WTC11 (cell line): ENCODE results near the gene ASB1.

Source experiments
- AFF4 ChIP-seq: sonication (generic); formaldehyde crosslinking; IDR thresholded peaks from 2 replicates; pipeline ENCODE4 v1.8.1; 2023; ENCODE audit warnings: mild to moderate bottlenecking, missing genetic modification reagents, borderline replicate concordance
- JUN ChIP-seq: sonication (generic); formaldehyde crosslinking; IDR thresholded peaks from 2 replicates; pipeline ENCODE4 v1.8.0; 2023; ENCODE audit warnings: mild to moderate bottlenecking, missing genetic modification reagents
- PRDM15 ChIP-seq: sonication (generic); formaldehyde crosslinking; IDR thresholded peaks from 2 replicates; pipeline ENCODE4 v1.8.0; 2022; ENCODE audit warnings: missing genetic modification reagents
- RORB ChIP-seq: fragments of 250-450 bp; sonication (Bioruptor Pico); IDR thresholded peaks from 2 replicates; pipeline ENCODE4 v1.9.0; 2021; ENCODE audit warnings: mild to moderate bottlenecking
- SMAD3 ChIP-seq: sonication (generic); formaldehyde crosslinking; IDR thresholded peaks from 2 replicates; pipeline ENCODE4 v1.8.0; 2022; ENCODE audit warnings: missing genetic modification reagents, mild to moderate bottlenecking, borderline replicate concordance
- SP1 ChIP-seq: sonication (generic); formaldehyde crosslinking; conservative IDR thresholded peaks from 2 replicates; pipeline ENCODE4 v1.8.1; 2022; ENCODE audit warnings: missing genetic modification reagents
- ZNF121 ChIP-seq: sonication (generic); formaldehyde crosslinking; IDR thresholded peaks from 2 replicates; pipeline ENCODE4 v1.8.0; 2023; ENCODE audit warnings: missing genetic modification reagents
- ZNF396 ChIP-seq: fragments of 250-450 bp; sonication (Bioruptor Pico); IDR thresholded peaks from 2 replicates; pipeline ENCODE4 v1.8.0; 2021; ENCODE audit warnings: mild to moderate bottlenecking, moderate library complexity, borderline replicate concordance
- TF ChIP-seq, protein P1 (sequence below): fragments of 200-600 bp; IDR thresholded peaks from 2 replicates; pipeline ENCODE4 v1.8.0; 2022; ENCODE audit warnings: antibody characterized with exemption
- TF ChIP-seq, protein P2 (sequence below): sonication (generic); formaldehyde crosslinking; IDR thresholded peaks from 2 replicates; pipeline ENCODE4 v1.8.0; 2022; ENCODE audit warnings: mild to moderate bottlenecking, missing genetic modification reagents
- TF ChIP-seq, protein P3 (sequence below): sonication (generic); formaldehyde crosslinking; IDR thresholded peaks from 2 replicates; pipeline ENCODE4 v1.8.0; 2023; ENCODE audit warnings: missing genetic modification reagents

- TF ChIP-seq, protein P1, sequence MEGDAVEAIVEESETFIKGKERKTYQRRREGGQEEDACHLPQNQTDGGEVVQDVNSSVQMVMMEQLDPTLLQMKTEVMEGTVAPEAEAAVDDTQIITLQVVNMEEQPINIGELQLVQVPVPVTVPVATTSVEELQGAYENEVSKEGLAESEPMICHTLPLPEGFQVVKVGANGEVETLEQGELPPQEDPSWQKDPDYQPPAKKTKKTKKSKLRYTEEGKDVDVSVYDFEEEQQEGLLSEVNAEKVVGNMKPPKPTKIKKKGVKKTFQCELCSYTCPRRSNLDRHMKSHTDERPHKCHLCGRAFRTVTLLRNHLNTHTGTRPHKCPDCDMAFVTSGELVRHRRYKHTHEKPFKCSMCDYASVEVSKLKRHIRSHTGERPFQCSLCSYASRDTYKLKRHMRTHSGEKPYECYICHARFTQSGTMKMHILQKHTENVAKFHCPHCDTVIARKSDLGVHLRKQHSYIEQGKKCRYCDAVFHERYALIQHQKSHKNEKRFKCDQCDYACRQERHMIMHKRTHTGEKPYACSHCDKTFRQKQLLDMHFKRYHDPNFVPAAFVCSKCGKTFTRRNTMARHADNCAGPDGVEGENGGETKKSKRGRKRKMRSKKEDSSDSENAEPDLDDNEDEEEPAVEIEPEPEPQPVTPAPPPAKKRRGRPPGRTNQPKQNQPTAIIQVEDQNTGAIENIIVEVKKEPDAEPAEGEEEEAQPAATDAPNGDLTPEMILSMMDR: no peak
- TF ChIP-seq PRDM15 (no peak), SP1 (CRISPR knock-in tag) (no peak), JUN (CRISPR knock-in tag) (no peak), SMAD3 (CRISPR knock-in tag) (no peak), AFF4 (CRISPR knock-in tag) (no peak), ZNF396 (CRISPR knock-in tag) (no peak), ZNF121 (CRISPR knock-in tag) (no peak), RORB (CRISPR knock-in tag) (no peak)
- TF ChIP-seq, protein P2, sequence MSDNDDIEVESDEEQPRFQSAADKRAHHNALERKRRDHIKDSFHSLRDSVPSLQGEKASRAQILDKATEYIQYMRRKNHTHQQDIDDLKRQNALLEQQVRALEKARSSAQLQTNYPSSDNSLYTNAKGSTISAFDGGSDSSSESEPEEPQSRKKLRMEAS: no peak
- TF ChIP-seq, protein P3, sequence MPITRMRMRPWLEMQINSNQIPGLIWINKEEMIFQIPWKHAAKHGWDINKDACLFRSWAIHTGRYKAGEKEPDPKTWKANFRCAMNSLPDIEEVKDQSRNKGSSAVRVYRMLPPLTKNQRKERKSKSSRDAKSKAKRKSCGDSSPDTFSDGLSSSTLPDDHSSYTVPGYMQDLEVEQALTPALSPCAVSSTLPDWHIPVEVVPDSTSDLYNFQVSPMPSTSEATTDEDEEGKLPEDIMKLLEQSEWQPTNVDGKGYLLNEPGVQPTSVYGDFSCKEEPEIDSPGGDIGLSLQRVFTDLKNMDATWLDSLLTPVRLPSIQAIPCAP (CRISPR knock-in tag): no peak
Measured at GRCh38 chr2:238398577-238398976, 28.1 kb upstream of the ASB1 start.
